SK-N-SH (cell line): ENCODE results near the gene WT1. TPM values are rescaled to one million over a fixed set of nuclear protein-coding genes. Genes with fewer than 3 reads are reported as not detected.

Experiments
- CTCF ChIA-PET: fragments of 300-600, 350-600 bp; formaldehyde crosslinking; extraction: SDS; loops from one replicate; lab custom pipeline; 2021; lab: Yijun Ruan, JAX
- POLR2A ChIA-PET: fragments of 350-600 bp; sonication (Branson Sonifier 250); formaldehyde crosslinking; extraction: SDS; loops from one replicate; lab custom pipeline; 2020; ENCODE audit warnings: antibody characterized with exemption, inconsistent platforms; lab: Yijun Ruan, JAX
- DNase-seq: peaks from one replicate; pipeline ENCODE4 v3.0.0; 2012
- H2AFZ ChIP-seq: fragments of 200-600 bp; sonication (generic); 2 replicates; pipeline ENCODE4 v1.8.1; 2016; ENCODE audit warnings: antibody characterized with exemption, mild to moderate bottlenecking, low read depth
- H3F3A ChIP-seq: fragments of 200-600 bp; sonication (generic); replicated peaks from 2 replicates; pipeline ENCODE3; 2016; ENCODE audit warnings: antibody characterized with exemption, mild to moderate bottlenecking; ENCODE audit not compliant: insufficient read depth
- H3K27ac ChIP-seq, 2 experiments: fragments of 200-500 bp in 1 of 2; fragments of 200-600 bp in 1 of 2; sonication (Bioruptor generic) in 1 of 2; sonication (generic), shearing (Covaris generic) in 1 of 2; 2 replicates each; pipeline versions ENCODE4 v1.5.1 to v1.6.1; 2014 to 2016; ENCODE audit warnings: low read depth in 2 of 2, inconsistent platforms in 1 of 2, low read length in 1 of 2, mild to moderate bottlenecking in 1 of 2, mixed read lengths in 1 of 2
- H3K27me3 ChIP-seq: fragments of 200-600 bp; sonication (generic), shearing (Covaris generic); 2 replicates; pipeline ENCODE4 v1.6.1; 2016; ENCODE audit warnings: mixed run types; ENCODE audit not compliant: insufficient read depth
- H3K36me3 ChIP-seq, 2 experiments: fragments of 200-500 bp in 1 of 2; fragments of 200-600 bp in 1 of 2; sonication (Bioruptor generic) in 1 of 2; sonication (generic) in 1 of 2; replicated peaks in 1 of 2; 2 replicates each; pipeline versions ENCODE3 to v1.5.1; 2014 to 2016; ENCODE audit warnings: low read length in 1 of 2, mild to moderate bottlenecking in 1 of 2; ENCODE audit not compliant: insufficient read depth in 2 of 2, control insufficient read depth in 1 of 2
- H3K4me1 ChIP-seq, 2 experiments: fragments of 200-500 bp in 1 of 2; fragments of 200-600 bp in 1 of 2; sonication (Bioruptor generic) in 1 of 2; sonication (generic), shearing (Covaris generic) in 1 of 2; 2 replicates each; pipeline versions ENCODE4 v1.5.1 to v1.6.1; 2014 to 2016; ENCODE audit warnings: low read depth in 1 of 2, low read length in 1 of 2, mixed run types in 1 of 2; ENCODE audit not compliant: insufficient read depth in 2 of 2, control insufficient read depth in 1 of 2
- H3K4me2 ChIP-seq: fragments of 200-600 bp; sonication (generic), shearing (Covaris generic); 2 replicates; pipeline ENCODE4 v1.6.1; 2017; ENCODE audit warnings: mixed run types
- H3K4me3 ChIP-seq, 2 experiments: fragments of 200-500 bp in 1 of 2; fragments of 200-600 bp in 1 of 2; sonication (Bioruptor generic) in 1 of 2; sonication (generic), shearing (Covaris generic) in 1 of 2; 2 replicates each; pipeline versions ENCODE4 v1.5.1 to v1.8.1; 2014 to 2016; ENCODE audit warnings: low read depth in 2 of 2, inconsistent platforms in 1 of 2, low read length in 1 of 2, mild to moderate bottlenecking in 1 of 2, mixed read lengths in 1 of 2, moderate library complexity in 1 of 2
- H3K79me2 ChIP-seq: fragments of 200-600 bp; sonication (generic); 2 replicates; pipeline ENCODE4 v1.8.1; 2017; ENCODE audit warnings: mild to moderate bottlenecking; ENCODE audit not compliant: insufficient read depth
- H3K9ac ChIP-seq: fragments of 200-600 bp; sonication (generic); 2 replicates; pipeline ENCODE4 v1.6.1; 2017; ENCODE audit warnings: mixed run types
- H3K9me2 ChIP-seq: fragments of 200-600 bp; sonication (generic); 2 replicates; pipeline ENCODE4 v1.6.1; 2017; ENCODE audit warnings: mixed run types
- H3K9me3 ChIP-seq: fragments of 200-600 bp; sonication (generic); 2 replicates; pipeline ENCODE4 v1.6.1; 2017; ENCODE audit warnings: mixed run types, mild to moderate bottlenecking, moderate library complexity
- H4K20me1 ChIP-seq: fragments of 200-600 bp; sonication (generic); 2 replicates; pipeline ENCODE4 v1.6.1; 2017; ENCODE audit warnings: mild to moderate bottlenecking, mixed run types; ENCODE audit not compliant: insufficient read depth
- CHD2 ChIP-seq: fragments of 150-350 bp; IDR thresholded peaks from 2 replicates; pipeline ENCODE4 v1.6.1; 2018; ENCODE audit warnings: low read length; ENCODE audit not compliant: partially characterized antibody
- EZH2phosphoT487 ChIP-seq: fragments of 200-600 bp; sonication (generic); IDR thresholded peaks from 2 replicates; pipeline ENCODE4 v1.6.1; 2017; ENCODE audit warnings: low read depth, mixed run types, mild to moderate bottlenecking, antibody characterized with exemption, moderate library complexity, borderline replicate concordance
- FOSL2 ChIP-seq: IDR thresholded peaks from 2 replicates; pipeline ENCODE4 v1.4.0; 2012; ENCODE audit warnings: low read depth, mild to moderate bottlenecking, moderate library complexity, borderline replicate concordance
- FOXJ3 ChIP-seq: sonication (generic); formaldehyde crosslinking; IDR thresholded peaks from 2 replicates; pipeline ENCODE4 v1.5.1; 2020; ENCODE audit warnings: mild to moderate bottlenecking, missing genetic modification reagents
- FOXM1 ChIP-seq: IDR thresholded peaks from 2 replicates; pipeline ENCODE4 v1.4.0; 2012; ENCODE audit warnings: low read depth, mild to moderate bottlenecking
- GABPA ChIP-seq: IDR thresholded peaks from 2 replicates; pipeline ENCODE4 v1.4.0; 2012; ENCODE audit warnings: low read depth, mild to moderate bottlenecking
- GATA2 ChIP-seq: sonication (generic); formaldehyde crosslinking; IDR thresholded peaks from 2 replicates; pipeline ENCODE4 v1.5.0; 2020; ENCODE audit warnings: mild to moderate bottlenecking, missing genetic modification reagents
- JUND ChIP-seq: IDR thresholded peaks from 2 replicates; pipeline ENCODE4 v1.4.0; 2012
- MXI1 ChIP-seq: IDR thresholded peaks from 2 replicates; pipeline ENCODE4 v1.6.1; 2012; ENCODE audit warnings: mild to moderate bottlenecking, low read depth, low read length, improper control_type of control experiment
- NFIC ChIP-seq: IDR thresholded peaks from 2 replicates; pipeline ENCODE4 v1.4.0; 2012; ENCODE audit warnings: borderline replicate concordance
- POLR2AphosphoS5 ChIP-seq: IDR thresholded peaks from 2 replicates; pipeline ENCODE4 v1.6.1; 2012; ENCODE audit warnings: low read depth, low read length
- RXRA ChIP-seq: IDR thresholded peaks from 2 replicates; pipeline ENCODE4 v1.4.0; 2012; ENCODE audit warnings: low read depth, mild to moderate bottlenecking, borderline replicate concordance
- SIN3A ChIP-seq: IDR thresholded peaks from 2 replicates; pipeline ENCODE4 v1.6.1; 2012; ENCODE audit warnings: low read depth, mild to moderate bottlenecking, low read length, moderate library complexity, borderline replicate concordance
- TEAD4 ChIP-seq: IDR thresholded peaks from 2 replicates; pipeline ENCODE4 v1.4.0; 2012; ENCODE audit warnings: mild to moderate bottlenecking, borderline replicate concordance; ENCODE audit not compliant: insufficient read depth
- YY1 ChIP-seq: IDR thresholded peaks from 2 replicates; pipeline ENCODE4 v1.4.0; 2012; ENCODE audit warnings: low read depth, mild to moderate bottlenecking
- WGBS: methylation state at CpG from one replicate; pipeline ENCODE4 v1.1.6; 2017; ENCODE audit warnings: low lambda C conversion rate; 5-methylcytosine and 5-hydroxymethylcytosine counted together
- polyA plus RNA-seq, 3 experiments: library from polyadenylated mRNA; depleted of rRNA; stranded (reverse); fragments of >200 nt; gene quantifications; 2 replicates each; pipeline ENCODE4 v1.2.3, GENCODE V29; 2012
- TF ChIP-seq, protein P1 (sequence below): IDR thresholded peaks from 2 replicates; pipeline ENCODE4 v1.6.1; 2012; ENCODE audit warnings: mild to moderate bottlenecking, low read depth, low read length, moderate library complexity
- TF ChIP-seq, protein P2 (sequence below): IDR thresholded peaks from 2 replicates; pipeline ENCODE4 v1.4.0; 2012; ENCODE audit warnings: low read depth
- TF ChIP-seq, protein P3 (sequence below): fragments of 200-600 bp; sonication (generic); IDR thresholded peaks from 2 replicates; pipeline ENCODE4 v1.6.1; 2017; ENCODE audit warnings: antibody characterized with exemption, mild to moderate bottlenecking, moderate library complexity
- TF ChIP-seq, protein P4 (sequence below): IDR thresholded peaks from 2 replicates; pipeline ENCODE4 v1.4.0; 2012; ENCODE audit warnings: low read depth, borderline replicate concordance

WT1 gene
- polyA plus RNA-seq, 1 of the 3 experiments (the other 2 are of a cell fraction) = 0.49 TPM

DNA sequence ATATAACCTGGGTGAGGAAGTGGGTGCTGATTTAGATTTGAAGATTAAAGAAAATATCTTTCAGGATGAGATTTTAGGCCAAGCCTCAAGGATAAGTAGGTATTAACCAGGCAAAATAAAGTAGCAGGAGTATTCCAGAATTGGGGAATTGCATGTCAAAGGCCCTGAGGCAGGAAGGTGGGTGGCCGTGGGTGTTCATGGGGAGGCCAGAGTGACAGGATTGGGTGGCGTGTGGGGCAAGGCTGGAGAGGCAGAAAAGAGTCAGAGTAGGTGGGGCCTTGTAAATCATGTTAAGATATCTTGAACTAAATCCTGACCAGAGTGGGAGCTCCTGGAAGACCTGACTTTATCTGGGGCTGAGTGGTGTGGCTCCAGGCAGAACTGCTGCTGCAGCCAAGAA, 19.7 kb upstream of the WT1 start:
- no peaks in the 10 kb centered on the region for H3K9me3 ChIP-seq
- no peaks in the 10 kb centered on the region for H3K9me2 ChIP-seq
- no peak overlapping the region for H3K4me3 ChIP-seq
- H3K79me2 ChIP-seq = no peaks in the 10 kb centered on the region
- WGBS = 14% methylated on average over 2 of the region's 2 CpGs
- H2AFZ ChIP-seq = no peak overlapping the region
- no peak overlapping the region for H3K4me2 ChIP-seq
- POLR2A ChIA-PET = no interaction called here
- CTCF ChIA-PET = no interaction called here
- TF ChIP-seq, protein P1, sequence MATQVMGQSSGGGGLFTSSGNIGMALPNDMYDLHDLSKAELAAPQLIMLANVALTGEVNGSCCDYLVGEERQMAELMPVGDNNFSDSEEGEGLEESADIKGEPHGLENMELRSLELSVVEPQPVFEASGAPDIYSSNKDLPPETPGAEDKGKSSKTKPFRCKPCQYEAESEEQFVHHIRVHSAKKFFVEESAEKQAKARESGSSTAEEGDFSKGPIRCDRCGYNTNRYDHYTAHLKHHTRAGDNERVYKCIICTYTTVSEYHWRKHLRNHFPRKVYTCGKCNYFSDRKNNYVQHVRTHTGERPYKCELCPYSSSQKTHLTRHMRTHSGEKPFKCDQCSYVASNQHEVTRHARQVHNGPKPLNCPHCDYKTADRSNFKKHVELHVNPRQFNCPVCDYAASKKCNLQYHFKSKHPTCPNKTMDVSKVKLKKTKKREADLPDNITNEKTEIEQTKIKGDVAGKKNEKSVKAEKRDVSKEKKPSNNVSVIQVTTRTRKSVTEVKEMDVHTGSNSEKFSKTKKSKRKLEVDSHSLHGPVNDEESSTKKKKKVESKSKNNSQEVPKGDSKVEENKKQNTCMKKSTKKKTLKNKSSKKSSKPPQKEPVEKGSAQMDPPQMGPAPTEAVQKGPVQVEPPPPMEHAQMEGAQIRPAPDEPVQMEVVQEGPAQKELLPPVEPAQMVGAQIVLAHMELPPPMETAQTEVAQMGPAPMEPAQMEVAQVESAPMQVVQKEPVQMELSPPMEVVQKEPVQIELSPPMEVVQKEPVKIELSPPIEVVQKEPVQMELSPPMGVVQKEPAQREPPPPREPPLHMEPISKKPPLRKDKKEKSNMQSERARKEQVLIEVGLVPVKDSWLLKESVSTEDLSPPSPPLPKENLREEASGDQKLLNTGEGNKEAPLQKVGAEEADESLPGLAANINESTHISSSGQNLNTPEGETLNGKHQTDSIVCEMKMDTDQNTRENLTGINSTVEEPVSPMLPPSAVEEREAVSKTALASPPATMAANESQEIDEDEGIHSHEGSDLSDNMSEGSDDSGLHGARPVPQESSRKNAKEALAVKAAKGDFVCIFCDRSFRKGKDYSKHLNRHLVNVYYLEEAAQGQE = no peak
- TF ChIP-seq, protein P2, sequence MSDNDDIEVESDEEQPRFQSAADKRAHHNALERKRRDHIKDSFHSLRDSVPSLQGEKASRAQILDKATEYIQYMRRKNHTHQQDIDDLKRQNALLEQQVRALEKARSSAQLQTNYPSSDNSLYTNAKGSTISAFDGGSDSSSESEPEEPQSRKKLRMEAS = no peak
- TF ChIP-seq RXRA (no peak), SIN3A (no peak), GATA2 (no peak), JUND (no peak), FOXM1 (no peak), CHD2 (no peak), GABPA (no peak), EZH2phosphoT487 (no peak), FOSL2 (no peak), POLR2AphosphoS5 (no peak), MXI1 (no peak), NFIC (no peak), FOXJ3 (CRISPR knock-in tag) (no peak), TEAD4 (no peak), YY1 (no peak)
- TF ChIP-seq, protein P3, sequence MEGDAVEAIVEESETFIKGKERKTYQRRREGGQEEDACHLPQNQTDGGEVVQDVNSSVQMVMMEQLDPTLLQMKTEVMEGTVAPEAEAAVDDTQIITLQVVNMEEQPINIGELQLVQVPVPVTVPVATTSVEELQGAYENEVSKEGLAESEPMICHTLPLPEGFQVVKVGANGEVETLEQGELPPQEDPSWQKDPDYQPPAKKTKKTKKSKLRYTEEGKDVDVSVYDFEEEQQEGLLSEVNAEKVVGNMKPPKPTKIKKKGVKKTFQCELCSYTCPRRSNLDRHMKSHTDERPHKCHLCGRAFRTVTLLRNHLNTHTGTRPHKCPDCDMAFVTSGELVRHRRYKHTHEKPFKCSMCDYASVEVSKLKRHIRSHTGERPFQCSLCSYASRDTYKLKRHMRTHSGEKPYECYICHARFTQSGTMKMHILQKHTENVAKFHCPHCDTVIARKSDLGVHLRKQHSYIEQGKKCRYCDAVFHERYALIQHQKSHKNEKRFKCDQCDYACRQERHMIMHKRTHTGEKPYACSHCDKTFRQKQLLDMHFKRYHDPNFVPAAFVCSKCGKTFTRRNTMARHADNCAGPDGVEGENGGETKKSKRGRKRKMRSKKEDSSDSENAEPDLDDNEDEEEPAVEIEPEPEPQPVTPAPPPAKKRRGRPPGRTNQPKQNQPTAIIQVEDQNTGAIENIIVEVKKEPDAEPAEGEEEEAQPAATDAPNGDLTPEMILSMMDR = no peak
- TF ChIP-seq, protein P4, sequence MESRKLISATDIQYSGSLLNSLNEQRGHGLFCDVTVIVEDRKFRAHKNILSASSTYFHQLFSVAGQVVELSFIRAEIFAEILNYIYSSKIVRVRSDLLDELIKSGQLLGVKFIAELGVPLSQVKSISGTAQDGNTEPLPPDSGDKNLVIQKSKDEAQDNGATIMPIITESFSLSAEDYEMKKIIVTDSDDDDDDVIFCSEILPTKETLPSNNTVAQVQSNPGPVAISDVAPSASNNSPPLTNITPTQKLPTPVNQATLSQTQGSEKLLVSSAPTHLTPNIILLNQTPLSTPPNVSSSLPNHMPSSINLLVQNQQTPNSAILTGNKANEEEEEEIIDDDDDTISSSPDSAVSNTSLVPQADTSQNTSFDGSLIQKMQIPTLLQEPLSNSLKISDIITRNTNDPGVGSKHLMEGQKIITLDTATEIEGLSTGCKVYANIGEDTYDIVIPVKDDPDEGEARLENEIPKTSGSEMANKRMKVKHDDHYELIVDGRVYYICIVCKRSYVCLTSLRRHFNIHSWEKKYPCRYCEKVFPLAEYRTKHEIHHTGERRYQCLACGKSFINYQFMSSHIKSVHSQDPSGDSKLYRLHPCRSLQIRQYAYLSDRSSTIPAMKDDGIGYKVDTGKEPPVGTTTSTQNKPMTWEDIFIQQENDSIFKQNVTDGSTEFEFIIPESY = no peak
- no peaks in the 10 kb centered on the region for H3K4me1 ChIP-seq
- no peak for DNase-seq
- H4K20me1 ChIP-seq = no peaks in the 10 kb centered on the region
- no peaks in the 10 kb centered on the region for H3F3A ChIP-seq
- peaks cover 68% of the 10 kb centered on the region; the same call in 1 of the 2 replicates for H3K27me3 ChIP-seq
- no peak overlapping the region for H3K27ac ChIP-seq
- H3K36me3 ChIP-seq = no peaks in the 10 kb centered on the region
- no peak overlapping the region for H3K9ac ChIP-seq
